22Rv1 (cell line): ENCODE data around the gene SCGB1D1.

Experiments used
- ZFX ChIP-seq: fragments of 450-650 bp; IDR thresholded peaks from 2 replicates; pipeline ENCODE4 v1.6.1; 2017; ENCODE audit warnings: antibody characterized with exemption, borderline replicate concordance
- TF ChIP-seq, protein P1 (sequence below): fragments of 450-650 bp; IDR thresholded peaks from 2 replicates; pipeline ENCODE4 v1.5.1; 2017; ENCODE audit warnings: mild to moderate bottlenecking

DNA sequence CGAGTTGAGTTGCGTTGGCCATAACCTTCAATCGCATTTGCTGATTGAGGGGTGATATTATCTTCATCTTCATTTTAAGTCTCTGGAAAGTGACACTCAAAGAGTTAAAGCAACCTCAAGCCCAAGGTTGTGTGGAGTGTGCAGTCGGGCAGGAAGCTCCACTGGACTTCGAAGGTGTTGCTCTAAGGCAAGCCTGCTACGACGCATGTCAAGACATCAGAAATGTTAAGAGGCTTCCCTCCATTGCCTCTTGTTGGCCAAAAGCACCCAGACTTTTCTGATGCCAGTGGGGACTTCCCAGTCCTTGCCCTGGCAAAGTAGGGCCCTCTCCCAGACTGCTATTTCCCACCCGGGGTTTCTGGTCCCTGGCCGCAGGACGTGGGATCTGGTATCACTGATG is 23.6 kb upstream of the SCGB1D1 start:
- TF ChIP-seq, protein P1, sequence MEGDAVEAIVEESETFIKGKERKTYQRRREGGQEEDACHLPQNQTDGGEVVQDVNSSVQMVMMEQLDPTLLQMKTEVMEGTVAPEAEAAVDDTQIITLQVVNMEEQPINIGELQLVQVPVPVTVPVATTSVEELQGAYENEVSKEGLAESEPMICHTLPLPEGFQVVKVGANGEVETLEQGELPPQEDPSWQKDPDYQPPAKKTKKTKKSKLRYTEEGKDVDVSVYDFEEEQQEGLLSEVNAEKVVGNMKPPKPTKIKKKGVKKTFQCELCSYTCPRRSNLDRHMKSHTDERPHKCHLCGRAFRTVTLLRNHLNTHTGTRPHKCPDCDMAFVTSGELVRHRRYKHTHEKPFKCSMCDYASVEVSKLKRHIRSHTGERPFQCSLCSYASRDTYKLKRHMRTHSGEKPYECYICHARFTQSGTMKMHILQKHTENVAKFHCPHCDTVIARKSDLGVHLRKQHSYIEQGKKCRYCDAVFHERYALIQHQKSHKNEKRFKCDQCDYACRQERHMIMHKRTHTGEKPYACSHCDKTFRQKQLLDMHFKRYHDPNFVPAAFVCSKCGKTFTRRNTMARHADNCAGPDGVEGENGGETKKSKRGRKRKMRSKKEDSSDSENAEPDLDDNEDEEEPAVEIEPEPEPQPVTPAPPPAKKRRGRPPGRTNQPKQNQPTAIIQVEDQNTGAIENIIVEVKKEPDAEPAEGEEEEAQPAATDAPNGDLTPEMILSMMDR: no peak
- no peak for TF ChIP-seq ZFX
